K562 (cell line): Measurements from ENCODE around the gene CD82. TPM values are rescaled to one million over a fixed set of nuclear protein-coding genes. Genes with fewer than 3 reads are reported as not detected.

Experiments
- ARID3B ChIP-seq: fragments of 250-450 bp; sonication (Bioruptor Pico); IDR thresholded peaks from 2 replicates; pipeline ENCODE4 v1.4.0; 2020; ENCODE audit warnings: borderline replicate concordance
- BACH1 ChIP-seq: fragments of 200-800 bp; sonication (Bioruptor generic); IDR thresholded peaks from 2 replicates; pipeline ENCODE4 v1.6.1; 2016; ENCODE audit warnings: missing genetic modification characterization, missing compliant biosample characterization
- CBX5 ChIP-seq: IDR thresholded peaks from 2 replicates; pipeline ENCODE4 v1.6.1; 2014; ENCODE audit warnings: low read depth, borderline replicate concordance
- ETV1 ChIP-seq: fragments of 450-650 bp; conservative IDR thresholded peaks from 2 replicates; pipeline ENCODE4 v1.6.1; 2016; ENCODE audit warnings: missing genetic modification characterization, control low read depth, low read depth, missing compliant biosample characterization
- FOXA1 ChIP-seq: fragments of 450-650 bp; IDR thresholded peaks from 2 replicates; pipeline ENCODE4 v1.6.1; 2016; ENCODE audit warnings: mild to moderate bottlenecking, borderline replicate concordance
- FOXK1 ChIP-seq: sonication (generic); formaldehyde crosslinking; IDR thresholded peaks from 2 replicates; pipeline ENCODE4 v1.8.0; 2022; ENCODE audit warnings: missing genetic modification reagents, mild to moderate bottlenecking, borderline replicate concordance
- HBP1 ChIP-seq: fragments of 450-650 bp; formaldehyde crosslinking; IDR thresholded peaks from 2 replicates; pipeline ENCODE4 v1.4.0; 2022; ENCODE audit warnings: missing genetic modification characterization
- IRF1 ChIP-seq: sonication (generic); formaldehyde crosslinking; IDR thresholded peaks from 2 replicates; pipeline ENCODE4 v1.8.0; 2022; ENCODE audit warnings: missing genetic modification reagents, mild to moderate bottlenecking, borderline replicate concordance
- MIER1 ChIP-seq: fragments of 450-650 bp; IDR thresholded peaks from 2 replicates; pipeline ENCODE4 v1.6.1; 2016; ENCODE audit warnings: antibody characterized with exemption, mild to moderate bottlenecking, low read depth
- MITF ChIP-seq: IDR thresholded peaks from 2 replicates; pipeline ENCODE4 v1.6.1; 2014; ENCODE audit warnings: antibody characterized with exemption
- MLLT1 ChIP-seq, 2 experiments: fragments of 450-650 bp; IDR thresholded peaks; 2 replicates each; pipeline ENCODE4 v1.6.1; 2016
- NCOR1 ChIP-seq: fragments of 450-650 bp; IDR thresholded peaks from 2 replicates; pipeline ENCODE4 v1.6.1; 2016; ENCODE audit warnings: mild to moderate bottlenecking, moderate library complexity
- NFATC3 ChIP-seq: fragments of 450-650 bp; IDR thresholded peaks from 2 replicates; pipeline ENCODE4 v1.6.1; 2017; ENCODE audit warnings: mild to moderate bottlenecking
- PHTF2 ChIP-seq: fragments of 250-450 bp; sonication (Bioruptor Pico); IDR thresholded peaks from 2 replicates; pipeline ENCODE4 v1.5.0; 2021; ENCODE audit warnings: mild to moderate bottlenecking
- ZBTB1 ChIP-seq: sonication (generic); formaldehyde crosslinking; IDR thresholded peaks from 2 replicates; pipeline ENCODE4 v1.8.1; 2023; ENCODE audit warnings: missing genetic modification reagents, low read depth, mild to moderate bottlenecking, borderline replicate concordance
- ZHX1 ChIP-seq: fragments of 150-350 bp; conservative IDR thresholded peaks from 2 replicates; pipeline ENCODE4 v1.6.1; 2014; ENCODE audit warnings: low read length
- ZNF146 ChIP-seq: IDR thresholded peaks from one replicate; pipeline ENCODE4 v1.6.1; 2018; ENCODE audit warnings: missing compliant biosample characterization; ENCODE audit not compliant: unreplicated experiment
- ZSCAN32 ChIP-seq: fragments of 450-650 bp; formaldehyde crosslinking; IDR thresholded peaks from 2 replicates; pipeline ENCODE4 v1.4.0; 2020; ENCODE audit warnings: mild to moderate bottlenecking, moderate library complexity
- polyA plus RNA-seq, 8 experiments: library from polyadenylated mRNA; depleted of rRNA in 4 of 8; stranded (reverse) in 5 of 8; unstranded in 3 of 8; fragments of >200 nt; fragmentation: Nextera tagmentation in 2 of 8; fragmentation: Illumina TruSeq in 1 of 8; extraction: Ambion mirVana in 2 of 8; extraction: Trizol in 1 of 8; gene quantifications; 2 replicates each; pipeline versions ENCODE4 v1.2.1 to v1.2.3, GENCODE V29; 2011 to 2014; ENCODE audit warnings: inconsistent platforms in 1 of 8, missing spikeins in 1 of 8
- total RNA-seq, 7 experiments: library from RNA; depleted of rRNA in 6 of 7; stranded (reverse); fragments of >200 nt in 6 of 7; fragmentation: Illumina TruSeq in 2 of 7; extraction: Trizol in 2 of 7; gene quantifications; 2 replicates each; pipeline versions ENCODE4 v1.2.1 to v1.2.3, GENCODE V29; 2011 to 2021; ENCODE audit warnings: low replicate concordance in 1 of 7

Gene CD82
- total and polyA plus RNA-seq, 9 of the 15 experiments (the other 6 are each of a cell fraction or from before 2014, with no cell fraction given), result 0.27 to 9.4 (median 3.0) TPM

GRCh38 chr11:44568658-44569473, 3.4 kb downstream of the CD82 start (continued):
- TF ChIP-seq HBP1 (CRISPR knock-in tag), result no peak
- TF ChIP-seq PHTF2, result no peak
- no peak for TF ChIP-seq ZHX1
- TF ChIP-seq MIER1, result no peak
- TF ChIP-seq FOXK1 (CRISPR knock-in tag), result no peak
- TF ChIP-seq ARID3B (CRISPR knock-in tag), result no peak
- TF ChIP-seq IRF1 (CRISPR knock-in tag), result no peak
- peak; percentile 0; the same call in 1 of the 2 replicates for TF ChIP-seq BACH1 (tag)
- no peak for TF ChIP-seq NFATC3
- no peak for TF ChIP-seq FOXA1
- 0 out of 4 replicates have a peak, but pooled peaks of 1 of the 2 experiments have one; percentile 50 for TF ChIP-seq MLLT1 (IDR thresholded peaks at IDR 0.05)
- no peak for TF ChIP-seq ZSCAN32 (CRISPR knock-in tag)
- TF ChIP-seq ETV1 (tag), result 0 out of 2 replicates have a peak, but pooled peaks have one; percentile 10
- TF ChIP-seq ZBTB1 (CRISPR knock-in tag), result no peak
- TF ChIP-seq MITF, result no peak
- no peak for TF ChIP-seq ZNF146
- no peak for TF ChIP-seq CBX5
- TF ChIP-seq NCOR1, result no peak
